Activated CD4-positive, alpha-beta T cell treated with anti-CD3 and anti-CD28 coated beads, Interleukin-10, Interleukin-2, amounts not matched to agents 100 ng/mL and 50 ng/mL, durations not matched to agents 16 hours and 8 hours (primary cell): ENCODE data around the gene NRTN.
A peak's percentile ranks its signal among the peaks of the same experiment; 100 is the strongest.
"Not testable (repeated sequence)": the region's sequence is repeated elsewhere in the genome, so short reads cannot be mapped to it uniquely, and the experiment has no call there.

ENCODE experiments used
- DNase-seq: peaks from one replicate; pipeline ENCODE4 v3.0.0-alpha.2; 2020

Gene NRTN, protein sequence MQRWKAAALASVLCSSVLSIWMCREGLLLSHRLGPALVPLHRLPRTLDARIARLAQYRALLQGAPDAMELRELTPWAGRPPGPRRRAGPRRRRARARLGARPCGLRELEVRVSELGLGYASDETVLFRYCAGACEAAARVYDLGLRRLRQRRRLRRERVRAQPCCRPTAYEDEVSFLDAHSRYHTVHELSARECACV

DNA sequence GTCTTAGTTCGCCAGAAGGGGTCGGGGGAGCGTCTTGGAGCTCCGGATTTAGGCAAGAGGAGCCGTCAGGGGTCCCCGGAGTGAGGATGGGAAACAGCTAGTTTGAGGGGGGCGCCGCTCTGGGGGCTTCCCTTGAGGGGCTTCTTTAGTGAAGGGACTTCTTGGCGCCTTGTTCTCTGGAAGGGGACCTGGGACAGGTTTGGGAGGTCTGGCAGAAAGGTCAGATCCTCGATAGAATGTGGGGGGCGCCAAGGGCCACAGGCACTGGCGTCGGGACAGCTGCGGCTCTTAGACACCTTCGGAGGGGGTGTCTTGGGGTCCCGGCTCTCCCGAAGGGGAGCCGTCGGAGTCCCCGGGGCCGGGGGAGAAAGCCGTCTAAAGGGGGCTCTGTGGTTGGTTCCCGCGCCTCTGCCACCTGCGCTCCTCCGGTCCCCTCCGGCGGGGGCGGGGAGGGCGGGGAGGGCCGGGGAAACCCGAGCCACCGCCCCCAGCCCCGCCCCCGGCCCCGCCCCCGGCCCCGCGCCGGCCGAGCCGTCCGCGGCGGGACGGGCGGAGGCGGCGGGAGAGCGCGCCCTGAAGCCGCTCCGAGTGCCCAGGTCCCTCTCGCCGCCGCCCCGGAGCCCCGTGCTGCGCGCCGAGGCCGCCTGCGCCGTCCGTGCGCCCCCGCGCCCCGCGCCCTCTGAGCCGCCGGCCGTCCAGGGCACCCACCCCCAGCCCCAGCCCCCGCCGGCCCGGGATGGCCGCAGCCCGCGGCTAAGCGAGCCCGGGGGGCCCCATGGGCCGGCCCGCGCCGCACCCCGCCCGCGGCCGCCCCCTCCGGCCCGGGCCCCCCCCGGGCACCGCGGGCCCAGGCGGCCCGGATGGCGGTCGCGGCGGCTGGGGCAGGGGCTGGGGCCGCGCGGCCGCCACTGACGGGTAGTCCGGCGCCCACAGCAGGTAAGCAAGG is at the start of gene NRTN:
Gene NRTN (plus strand): TSS at position 552 of the 946 bp plus-strand sequence. CDS start 19,099 bp downstream, outside the sequence.
- peak; percentile 49 for DNase-seq

DNA sequence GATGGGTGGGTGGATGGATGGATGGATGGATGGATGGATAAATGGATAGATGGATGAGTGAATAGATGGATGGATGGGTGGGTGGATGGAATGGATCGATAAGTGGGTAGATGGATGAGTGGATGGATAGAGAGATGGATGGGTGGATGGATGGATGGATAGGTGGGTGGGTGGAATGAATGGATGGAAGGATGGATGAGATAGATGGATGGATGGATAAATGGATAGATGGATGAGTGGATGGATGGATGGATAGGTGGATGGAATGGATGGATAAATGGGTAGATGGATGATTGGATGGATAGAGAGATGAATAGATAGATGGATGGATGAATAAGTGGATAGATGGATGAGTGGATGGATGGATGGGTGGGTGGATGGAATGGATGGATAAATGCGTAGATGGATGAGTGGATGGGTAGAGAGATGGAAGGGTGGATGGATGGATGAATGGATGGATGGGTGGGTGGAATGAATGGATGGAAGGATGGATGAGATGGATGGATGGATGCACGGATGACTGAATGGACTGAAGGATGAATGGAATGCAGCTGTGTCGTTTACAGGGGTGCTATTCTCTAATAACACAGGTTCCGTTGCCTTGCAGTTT is 42.2 kb upstream of the NRTN start:
- no peak for DNase-seq

DNA sequence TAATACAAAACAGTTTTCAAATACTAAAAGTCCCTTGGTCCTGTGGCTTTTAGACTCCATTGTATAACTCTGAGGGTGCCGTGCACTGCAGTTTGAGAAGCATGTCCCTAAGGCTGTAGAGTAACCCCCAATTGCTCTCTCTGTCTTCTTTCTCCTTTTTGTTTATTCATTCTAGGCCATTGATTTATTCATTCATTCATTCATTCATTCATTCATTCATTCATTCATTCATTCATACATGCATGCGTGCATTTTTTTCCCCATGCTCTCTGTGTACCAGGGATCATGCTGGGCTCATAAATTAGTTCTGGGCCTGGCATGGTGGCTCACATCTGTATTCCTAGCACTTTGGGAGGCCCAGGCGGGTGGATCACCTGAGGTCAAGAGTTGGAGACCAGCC is 39.6 kb upstream of the NRTN start:
- no peak for DNase-seq

DNA sequence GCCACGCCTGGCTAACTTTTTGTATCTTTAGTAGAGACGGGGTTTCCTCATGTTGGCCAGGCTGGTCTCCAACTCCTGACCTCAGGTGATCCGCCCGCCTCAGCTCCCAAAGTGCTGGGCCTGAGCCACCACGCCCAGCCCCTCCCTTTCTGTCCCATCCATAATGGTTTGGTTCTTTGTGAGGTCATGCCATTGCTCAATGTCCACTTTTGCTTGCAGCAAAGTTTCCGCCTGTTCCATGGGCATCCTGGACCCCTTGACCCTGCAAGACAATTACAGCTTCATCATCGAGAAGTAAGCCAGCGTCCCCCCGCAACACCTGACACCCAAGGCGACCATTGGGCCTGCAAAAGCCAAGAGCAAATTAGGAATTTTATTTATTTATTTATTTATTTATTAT is 36.9 kb upstream of the NRTN start:
- no peak for DNase-seq

DNA sequence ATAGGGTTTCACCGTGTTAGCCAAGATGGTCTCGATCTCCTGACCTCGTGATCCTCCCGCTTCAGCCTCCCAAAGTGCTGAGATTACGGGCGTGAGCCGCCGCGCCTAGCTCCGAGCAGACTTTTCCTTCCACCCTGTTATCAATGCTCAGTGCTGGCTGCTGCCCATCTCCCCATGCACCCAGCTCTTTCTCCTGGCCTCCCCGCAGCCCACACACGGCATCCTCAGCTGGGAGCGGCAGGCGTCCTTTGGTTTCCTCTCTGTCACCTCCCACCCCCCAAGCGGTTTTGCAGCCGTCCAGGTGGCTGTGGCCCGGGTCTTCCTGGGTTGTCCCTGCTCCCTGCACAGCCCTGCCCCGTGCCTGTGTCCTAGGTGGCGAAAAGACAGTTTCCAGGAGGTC is 32.5 kb upstream of the NRTN start:
- DNase-seq = no peak

DNA sequence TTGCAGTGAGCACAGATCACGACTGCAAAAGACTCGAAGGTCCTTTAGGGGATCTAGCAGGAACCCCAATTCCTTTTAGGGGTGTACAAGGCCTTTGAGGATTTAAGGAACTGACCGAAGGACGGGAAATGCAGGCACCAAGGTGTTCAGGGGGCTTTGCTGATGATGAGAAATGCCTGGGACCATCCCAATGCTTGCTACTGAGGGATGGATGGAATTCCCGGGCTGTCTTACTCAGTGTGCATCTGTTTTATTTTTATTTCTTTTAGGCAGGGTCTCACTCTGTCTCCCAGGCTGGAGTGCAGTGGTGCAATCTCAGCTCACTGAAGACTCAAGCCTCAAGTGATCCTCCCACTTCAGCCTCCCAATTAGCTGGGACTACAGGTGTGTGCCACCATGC is 31.6 kb upstream of the NRTN start:
- no peak for DNase-seq

DNA sequence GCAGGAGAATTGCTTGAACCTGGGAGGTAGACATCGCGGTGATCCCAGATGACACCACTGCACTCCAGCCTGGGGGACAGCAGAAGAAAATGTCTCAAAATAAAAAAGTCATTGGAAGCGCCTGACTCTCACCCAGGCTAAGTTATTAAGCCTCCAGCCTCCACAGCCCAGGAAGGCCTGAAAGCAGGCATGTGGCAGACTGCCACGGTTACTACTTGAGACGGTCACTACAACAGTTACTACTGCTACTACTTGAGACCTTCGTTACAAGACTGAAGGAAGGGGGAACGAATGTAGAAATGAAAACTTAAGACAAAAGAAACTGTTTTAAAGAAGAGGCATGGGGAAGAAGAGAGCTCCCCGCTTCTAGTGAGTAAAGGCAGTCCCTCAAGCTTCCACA is 29.9 kb upstream of the NRTN start:
- DNase-seq = no peak

DNA sequence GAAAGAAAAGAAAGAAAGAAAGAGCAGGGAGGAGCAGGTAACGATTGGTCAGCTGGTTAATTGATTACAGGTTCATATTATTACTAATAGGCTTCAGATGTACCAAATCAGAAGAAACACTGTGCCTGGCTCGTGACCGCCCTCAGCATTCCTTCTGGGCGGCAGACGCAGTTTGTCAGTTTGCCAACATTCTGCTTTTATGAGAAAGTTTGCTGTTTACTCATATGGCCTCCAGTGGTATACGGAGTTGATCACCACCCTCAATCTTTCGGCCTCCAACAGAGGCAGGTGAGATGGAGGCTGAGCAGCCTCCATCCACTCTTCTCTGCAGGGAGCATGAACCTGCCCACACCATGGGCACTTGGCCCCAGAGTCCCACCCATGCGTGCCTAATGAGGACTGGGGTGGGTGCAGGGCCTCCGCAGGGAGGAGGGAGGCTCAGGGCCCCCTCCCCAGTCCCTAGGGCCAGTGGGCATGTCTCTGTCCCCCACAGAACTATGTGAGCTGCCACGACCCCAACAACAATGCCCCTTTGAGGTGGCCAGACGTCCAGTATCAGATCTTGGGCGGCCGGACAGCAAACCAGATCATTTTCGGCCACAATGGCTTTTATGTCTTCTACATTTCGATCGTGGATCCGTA is 29.1 kb upstream of the NRTN start:
- no peak for DNase-seq

DNA sequence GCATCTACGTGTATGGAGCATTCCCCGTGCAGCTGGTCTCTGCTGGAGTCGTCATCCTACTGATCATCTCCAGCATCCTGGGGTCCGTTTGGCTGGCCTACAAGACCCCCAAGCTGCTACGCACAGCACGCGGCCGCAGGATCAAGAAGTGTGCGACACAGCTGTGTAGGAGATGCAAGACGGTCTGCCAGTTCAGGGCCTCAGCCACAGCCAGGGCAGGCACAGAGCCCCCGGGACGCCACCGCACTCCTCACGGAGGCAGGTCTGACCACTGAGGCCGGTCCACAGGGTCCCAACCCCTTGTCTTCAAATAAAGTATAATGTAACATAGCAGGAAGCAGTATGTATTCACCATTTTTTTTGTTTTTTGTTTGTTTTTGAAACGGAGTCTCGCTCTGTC is 26.5 kb upstream of the NRTN start:
- DNase-seq = no peak

DNA sequence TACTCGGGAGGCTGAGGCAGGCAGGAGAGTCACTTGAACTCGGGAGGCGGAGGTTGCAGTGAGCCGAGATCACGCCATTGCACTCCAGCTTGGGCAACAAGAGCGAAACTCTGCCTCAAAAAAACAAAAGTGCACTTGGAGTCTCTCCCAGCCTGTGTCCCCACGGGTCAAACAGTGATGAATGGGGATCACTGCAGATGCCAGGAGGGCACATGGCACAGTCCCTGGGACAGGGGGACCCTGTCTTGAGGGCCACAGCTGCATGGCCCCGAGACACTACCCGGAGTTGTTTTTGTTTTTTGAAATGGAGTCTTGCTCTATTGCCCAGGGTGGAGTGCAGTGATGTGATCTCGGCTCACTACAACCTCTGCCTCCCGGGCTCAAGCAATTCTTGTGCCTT is 24.0 kb upstream of the NRTN start:
- not testable (repeated sequence) for DNase-seq

DNA sequence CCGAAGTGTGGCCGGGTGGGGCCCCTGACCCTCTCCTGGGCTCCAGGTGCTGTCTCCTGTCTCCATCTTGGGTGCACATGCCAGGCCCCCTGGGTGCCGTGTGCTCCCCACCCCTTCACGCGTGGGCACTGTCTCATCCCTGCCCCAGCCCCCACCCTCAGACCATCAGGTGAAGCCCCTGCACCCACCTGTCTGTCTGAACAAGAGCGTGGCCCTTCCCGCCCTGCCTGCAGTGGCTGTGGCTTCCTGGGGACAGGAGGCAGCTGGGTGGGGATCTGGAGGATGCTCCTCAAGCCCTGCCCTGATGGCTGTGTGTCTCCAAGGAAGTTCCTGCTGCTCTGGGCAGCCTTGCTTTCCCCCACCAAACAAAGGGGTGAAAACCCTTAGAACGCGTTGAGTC is 22.5 kb upstream of the NRTN start:
- no peak for DNase-seq

DNA sequence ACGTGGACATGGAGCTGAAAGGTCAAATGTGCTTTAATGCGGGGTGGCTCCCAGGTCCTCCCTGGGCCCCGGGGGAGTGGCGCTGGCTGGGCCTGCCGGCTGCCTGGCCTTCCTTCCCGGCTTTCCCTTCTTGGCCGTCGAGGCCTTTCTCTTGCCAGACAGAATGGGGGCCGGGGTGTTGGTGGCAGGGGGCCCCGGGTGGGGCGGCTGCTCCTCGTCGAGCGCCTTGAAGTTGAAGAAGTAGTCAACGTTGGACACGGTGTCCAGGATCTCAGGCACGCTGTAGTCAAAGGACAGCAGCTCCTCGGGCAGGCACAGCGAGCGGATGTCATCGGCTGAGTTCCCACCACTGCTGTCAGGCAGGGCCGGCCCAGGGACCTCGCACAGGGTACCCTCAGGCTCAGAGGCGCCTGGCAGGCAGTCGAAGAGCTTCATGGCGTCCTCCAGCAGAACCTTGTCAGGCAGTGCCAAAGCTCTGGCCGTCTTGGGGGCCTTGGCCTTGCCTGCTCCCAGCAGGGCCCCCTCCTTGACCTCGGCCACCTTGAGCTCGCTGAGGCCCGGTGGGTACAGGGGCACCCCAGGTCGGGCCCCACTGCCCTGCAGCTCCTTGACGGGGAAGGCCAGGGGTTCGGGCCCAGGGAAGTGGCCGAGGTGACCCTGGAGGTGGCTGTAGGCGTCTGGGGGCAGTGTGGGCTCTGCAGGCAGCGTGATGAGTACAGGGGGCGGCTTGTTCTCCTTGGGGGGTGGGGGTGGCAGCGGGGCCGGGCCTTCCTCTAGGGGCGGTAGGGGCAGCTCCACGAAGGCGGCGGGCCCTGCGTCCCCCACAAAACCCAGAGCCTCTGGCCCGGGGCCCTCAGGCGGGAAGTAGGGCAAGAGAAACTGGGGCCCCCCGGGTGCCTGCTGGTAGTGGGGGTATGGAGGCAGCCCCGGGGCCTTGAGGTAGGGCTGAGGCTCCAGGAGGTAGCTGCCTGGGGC is 21.6 kb upstream of the NRTN start:
- DNase-seq = no peak

DNA sequence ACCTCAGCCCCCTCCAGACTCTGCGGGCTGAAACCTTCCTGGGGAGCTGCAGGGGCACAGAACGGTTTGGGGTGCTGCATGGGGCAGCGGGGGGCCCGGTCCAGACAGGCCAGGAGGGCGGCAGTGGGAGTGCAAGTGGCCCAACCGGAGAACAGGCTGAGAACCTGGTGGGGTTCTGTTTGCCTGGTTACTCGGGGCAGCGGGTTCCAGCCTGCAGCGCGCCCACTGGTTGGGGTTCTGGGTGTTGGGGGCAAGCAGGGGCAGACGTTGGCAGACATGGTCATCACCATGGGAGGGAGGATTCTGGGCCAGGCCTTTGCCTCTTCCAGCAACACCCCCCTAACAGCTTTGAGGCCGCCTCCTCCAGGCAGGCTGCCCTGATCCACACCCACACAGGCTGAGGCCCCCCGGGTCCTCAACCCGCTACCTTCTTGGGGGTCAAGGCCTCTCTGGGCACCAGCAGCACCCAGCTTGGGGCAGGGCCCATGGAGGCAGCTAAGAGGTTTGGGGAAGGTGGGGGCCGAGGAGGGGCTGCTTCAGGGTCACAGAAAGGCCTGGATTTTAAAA is 20.2 kb upstream of the NRTN start, which contains the start of gene PRR22:
Gene PRR22 (minus strand): TSS at position 166 of the 567 bp plus-strand sequence. CDS start 86 bp downstream, at position 80.
- DNase-seq = no peak

DNA sequence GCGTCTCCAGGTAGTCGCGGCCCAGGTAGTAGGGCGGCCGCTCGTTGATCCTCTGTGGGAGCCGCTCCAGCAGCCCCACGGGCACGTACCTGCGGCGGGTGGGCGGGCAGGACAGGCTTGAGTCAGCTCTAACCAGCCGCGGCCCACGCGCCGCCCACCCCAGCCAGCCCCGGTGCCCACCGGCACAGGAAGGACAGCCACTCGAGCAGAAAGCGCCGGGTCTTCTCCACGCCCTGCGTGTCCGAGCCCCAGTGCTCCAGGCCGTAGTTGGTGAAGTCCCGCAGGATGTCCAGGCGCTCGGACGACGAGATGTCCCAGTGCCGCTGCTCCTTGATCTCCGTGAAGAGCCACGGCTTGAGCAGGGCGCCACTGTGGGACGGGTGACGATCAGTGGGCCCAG is 19.4 kb upstream of the NRTN start:
- no peak for DNase-seq

DNA sequence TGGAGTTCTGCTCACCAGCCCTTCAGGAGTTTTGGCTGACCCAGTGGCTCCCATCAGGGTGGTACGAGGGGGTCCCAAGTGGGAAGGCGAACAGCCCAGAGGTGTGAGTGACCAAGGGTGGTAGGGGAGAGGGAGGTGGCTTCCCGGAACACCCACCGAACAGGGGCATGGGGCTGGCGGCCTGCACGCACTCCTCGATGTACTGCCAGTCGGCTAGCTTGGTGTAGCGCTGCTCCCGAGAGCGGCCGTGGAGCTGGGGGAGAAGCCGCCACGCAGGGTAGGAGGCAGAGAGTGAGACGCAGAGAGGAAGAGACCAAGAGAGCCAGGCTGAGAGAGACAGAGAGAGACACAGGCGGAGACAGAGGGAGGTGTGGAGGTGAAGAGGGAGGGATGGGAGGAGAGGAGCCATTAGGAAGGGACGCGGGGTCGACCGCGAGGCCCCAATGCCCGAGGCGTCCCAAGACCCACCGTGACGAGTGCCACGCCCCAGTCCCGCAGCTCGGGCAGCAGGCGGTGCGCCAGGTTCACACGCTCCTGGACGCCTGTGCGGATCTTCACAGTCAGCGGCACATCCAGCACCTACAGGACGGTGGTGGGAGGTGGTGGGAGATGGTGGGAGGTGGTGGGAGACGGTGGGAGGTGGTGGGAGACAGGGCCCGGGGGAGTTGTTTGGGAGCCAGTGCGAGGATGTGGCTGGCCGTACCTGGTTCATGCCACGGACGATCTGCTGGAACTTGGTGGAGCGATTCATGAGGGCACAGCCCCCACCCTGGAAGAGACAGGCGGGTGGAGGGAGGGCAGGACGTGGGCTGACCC is 18.1 kb upstream of the NRTN start:
- DNase-seq = no peak

DNA sequence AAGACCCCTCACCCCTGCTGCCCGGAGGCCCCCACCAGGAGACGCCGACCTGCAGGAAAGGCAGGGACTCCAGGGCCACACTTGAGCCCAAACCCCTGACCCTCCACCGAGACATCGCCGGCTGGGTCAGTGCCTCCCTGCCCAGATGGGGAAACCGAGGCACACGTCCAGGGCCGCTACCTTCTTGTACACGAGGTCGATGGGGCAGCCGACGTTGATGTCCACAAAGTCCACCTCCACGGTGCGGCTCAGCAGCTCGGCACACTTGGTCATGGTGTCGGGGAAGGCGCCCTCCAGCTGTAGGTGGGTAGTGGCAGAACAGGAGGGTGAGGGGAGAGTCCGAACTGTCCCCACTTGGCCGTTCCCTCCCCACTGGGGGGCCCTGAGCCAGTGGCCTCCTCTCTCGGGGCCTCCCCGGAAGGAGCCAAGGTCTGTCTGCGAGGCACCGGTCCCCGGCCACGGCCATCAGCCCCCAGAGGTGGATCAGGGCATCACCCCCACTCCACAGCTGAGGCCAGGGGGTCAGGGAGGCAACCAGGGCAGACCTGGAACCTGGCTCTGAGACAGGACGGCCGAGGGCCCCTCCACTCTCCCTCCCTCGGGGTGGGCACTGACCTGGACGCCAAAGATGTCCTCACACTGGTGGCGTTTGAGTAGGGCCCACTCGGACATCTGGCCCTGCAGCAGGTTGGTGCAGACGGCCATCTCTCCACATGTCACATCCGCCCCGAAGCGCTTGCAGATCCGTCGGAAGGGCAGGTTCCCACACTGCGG is 17.3 kb upstream of the NRTN start:
- DNase-seq = no peak

DNA sequence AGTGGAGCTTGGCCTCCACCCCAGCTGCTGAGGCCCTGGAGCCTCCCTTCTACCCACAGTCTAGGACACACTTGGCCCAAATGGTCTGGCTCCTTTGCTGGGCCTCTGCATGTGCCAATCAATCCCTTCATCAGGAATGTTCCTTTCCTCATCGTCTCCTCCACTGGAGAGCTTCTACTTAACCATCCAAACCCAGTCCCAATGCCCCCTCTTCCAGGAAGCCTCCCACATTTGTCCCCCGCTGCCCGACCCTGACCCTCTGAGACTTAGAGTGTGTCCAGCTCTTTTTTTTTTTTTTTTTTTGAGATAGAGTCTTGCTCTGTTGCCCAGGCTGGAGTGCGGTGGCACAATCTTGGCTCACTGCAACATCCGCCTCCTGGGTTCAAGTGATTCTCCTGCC is 16.4 kb upstream of the NRTN start:
- no peak for DNase-seq

DNA sequence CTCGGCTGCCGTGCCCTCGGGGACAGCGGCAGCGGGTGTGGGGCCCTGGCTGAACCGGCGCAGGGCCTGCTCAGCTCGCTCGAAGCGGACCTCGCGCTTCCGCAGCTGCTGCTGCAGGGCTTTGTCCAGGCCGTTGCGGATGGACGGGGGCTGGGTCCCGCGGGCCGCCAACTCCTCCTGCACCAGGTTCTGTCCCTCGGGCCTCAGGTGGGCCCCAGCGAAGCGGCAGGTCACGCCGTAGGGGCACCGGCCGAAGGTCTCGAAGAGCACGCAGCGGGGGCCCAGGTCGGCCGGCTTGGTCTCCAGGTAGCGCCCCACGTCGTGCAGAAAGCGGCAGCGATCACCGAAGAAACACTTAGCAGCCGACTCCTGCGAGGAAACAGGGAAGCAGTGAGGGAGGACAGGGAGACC is 15.5 kb upstream of the NRTN start:
- no peak for DNase-seq

DNA sequence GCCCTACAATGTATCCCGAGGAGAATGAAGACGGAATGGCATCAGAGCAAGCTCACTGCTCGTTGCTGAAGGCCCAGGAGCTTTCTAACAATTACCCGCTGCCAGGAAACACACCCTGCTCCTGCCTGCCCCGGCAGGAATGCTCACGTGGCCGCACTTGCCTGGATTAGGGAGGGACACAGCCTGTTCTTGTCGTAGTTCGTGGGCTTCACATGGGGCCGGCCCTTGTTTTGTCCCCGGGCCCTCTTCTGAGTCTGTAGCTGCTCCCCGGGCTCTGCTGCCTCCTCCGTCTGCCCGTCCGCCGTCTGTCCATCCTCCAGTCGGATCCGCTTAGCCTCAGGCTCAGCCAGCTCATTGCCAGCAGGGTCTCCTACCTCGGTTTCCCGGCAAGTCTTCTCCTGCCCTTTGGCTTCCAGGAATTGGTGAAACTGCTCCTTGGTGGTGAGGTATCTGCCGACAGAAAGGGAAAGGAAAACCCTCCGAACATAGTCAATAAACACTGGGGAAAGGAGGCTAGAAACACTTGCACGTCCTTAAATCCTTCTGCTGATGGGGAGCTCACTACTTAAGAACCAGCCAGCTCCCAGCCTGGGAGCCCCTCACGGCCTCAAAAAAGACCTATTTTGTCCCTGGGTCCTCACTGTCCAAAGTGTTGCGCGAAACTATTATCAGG is 14.8 kb upstream of the NRTN start:
- no peak for DNase-seq
